Endometrial microvascular endothelial cells (primary cell): Measurements from ENCODE around the gene TSPAN4. TPM values are rescaled to one million over a fixed set of nuclear protein-coding genes. Genes with fewer than 3 reads are reported as not detected.

Experiments
- in situ Hi-C: cut with HindIII; loops from 2 replicates; pipeline ENCODE4 v1.10.0; 2017; ENCODE audit warnings: low sequenced_read_pairs, low pct_unique_long_range_greater_than_20kb; ENCODE audit errors: inconsistent ontology term
- total RNA-seq: library from RNA; depleted of rRNA; stranded (reverse); fragments of >200 nt; gene quantifications from one replicate; pipeline ENCODE4 v1.2.3, GENCODE V29; 2015; ENCODE audit errors: inconsistent ontology term

Gene TSPAN4
- total RNA-seq, 1 donor from 2014 or later: 220 TPM

GRCh38 chr11:844693-845644 is 2.3 kb downstream of the TSPAN4 start:
- in situ Hi-C loops: no loop called here

- in situ Hi-C loops: no loop called here
Observed at GRCh38 chr11:845872-846495, 3.3 kb downstream of the TSPAN4 start.

GRCh38 chr11:846496-847098 is 3.9 kb downstream of the TSPAN4 start:
- in situ Hi-C loops: no loop called here

- in situ Hi-C loops: no loop called here
Observed at GRCh38 chr11:847876-848275, 5.2 kb downstream of the TSPAN4 start.

GRCh38 chr11:848380-848931 is 5.8 kb downstream of the TSPAN4 start:
- in situ Hi-C loops: no loop called here

- in situ Hi-C loops: no loop called here
Observed at GRCh38 chr11:849104-849824, 6.6 kb downstream of the TSPAN4 start.

- in situ Hi-C loops: no loop called here
Observed at GRCh38 chr11:849951-850774, 7.5 kb downstream of the TSPAN4 start.

- in situ Hi-C loops: no loop called here
Observed at GRCh38 chr11:850775-851763, 8.4 kb downstream of the TSPAN4 start.

- in situ Hi-C loops: no loop called here
Observed at GRCh38 chr11:852762-853161, 10.1 kb downstream of the TSPAN4 start.

- in situ Hi-C loops: no loop called here
Observed at GRCh38 chr11:853682-854448, 11.2 kb downstream of the TSPAN4 start.

- in situ Hi-C loops: no loop called here
Observed at GRCh38 chr11:854601-855329, 12.1 kb downstream of the TSPAN4 start.

- in situ Hi-C loops: no loop called here
Observed at GRCh38 chr11:855330-855674, 12.7 kb downstream of the TSPAN4 start.

GRCh38 chr11:855796-856195 is 13.1 kb downstream of the TSPAN4 start:
- in situ Hi-C loops: no loop called here

- in situ Hi-C loops: no loop called here
Observed at GRCh38 chr11:856397-856796, 13.7 kb downstream of the TSPAN4 start.

- in situ Hi-C loops: no loop called here
Observed at GRCh38 chr11:858053-858761, 15.6 kb downstream of the TSPAN4 start.
